H1 (cell line): ENCODE results near the gene UMOD. TPM values are rescaled to one million over a fixed set of nuclear protein-coding genes. Genes with fewer than 3 reads are reported as not detected.

Experiments used
- CTCF ChIA-PET: fragments of 300-600 bp; sonication (Branson Sonifier 250); formaldehyde crosslinking; loops from one replicate; lab custom pipeline; 2021; ENCODE audit not compliant: partially characterized antibody; lab: Charles Lee
- POLR2A ChIA-PET: fragments of 300-600 bp; sonication (Branson Sonifier 250); formaldehyde crosslinking; loops from one replicate; lab custom pipeline; 2021; ENCODE audit warnings: inconsistent platforms; ENCODE audit not compliant: partially characterized antibody; lab: Charles Lee
- DNase-seq, 2 experiments: peaks; one replicate each; pipeline versions ENCODE4 v3.0.0 to v3.0.0-alpha.2; 2010 to 2022; ENCODE audit warnings: low spot score in 2 of 2, low read depth in 1 of 2, mixed read lengths in 1 of 2
- FAIRE-seq: peaks from 2 replicates; lab custom pipeline; 2011; peaks lifted over from hg19 to GRCh38; lab: Jason Lieb, UNC
- H2AFZ ChIP-seq: 2 replicates; pipeline ENCODE4 v1.8.1; 2012; ENCODE audit warnings: low read length, inconsistent platforms
- H2AK5ac ChIP-seq: 2 replicates; pipeline ENCODE4 v1.6.1; 2013; ENCODE audit warnings: low read depth, low read length
- H2BK120ac ChIP-seq: replicated peaks from 2 replicates; pipeline ENCODE3; 2013; ENCODE audit warnings: low read depth, low read length, inconsistent platforms
- H2BK12ac ChIP-seq: 2 replicates; pipeline ENCODE4 v1.6.1; 2013; ENCODE audit warnings: low read depth, low read length
- H2BK15ac ChIP-seq: 2 replicates; pipeline ENCODE4 v1.6.1; 2013; ENCODE audit warnings: low read length
- H2BK20ac ChIP-seq: 2 replicates; pipeline ENCODE4 v1.6.1; 2013; ENCODE audit warnings: low read length
- H2BK5ac ChIP-seq: 2 replicates; pipeline ENCODE4 v1.6.1; 2013; ENCODE audit warnings: low read depth, low read length
- H3K14ac ChIP-seq: 2 replicates; pipeline ENCODE4 v1.6.1; 2013; ENCODE audit warnings: inconsistent platforms; ENCODE audit not compliant: insufficient read length
- H3K18ac ChIP-seq: 2 replicates; pipeline ENCODE4 v1.6.1; 2013; ENCODE audit warnings: low read length; ENCODE audit errors: extremely low read depth
- H3K23ac ChIP-seq: 2 replicates; pipeline ENCODE4 v1.6.1; 2013; ENCODE audit warnings: inconsistent platforms; ENCODE audit not compliant: insufficient read length
- H3K23me2 ChIP-seq: 2 replicates; pipeline ENCODE4 v1.6.1; 2013; ENCODE audit warnings: low read depth, low read length
- H3K27ac ChIP-seq: 2 replicates; pipeline ENCODE4 v1.6.1; 2011; ENCODE audit warnings: low read depth, low read length, inconsistent platforms
- H3K27me3 ChIP-seq, 4 experiments: replicated peaks in 1 of 4; 1 replicate in 1 of 4; 2 replicates in 3 of 4; pipeline versions ENCODE4 v1.6.1 to v1.8.1; 2011 to 2013; ENCODE audit warnings: low read length in 3 of 4, mild to moderate bottlenecking in 3 of 4, inconsistent platforms in 2 of 4, mixed read lengths in 2 of 4, moderate library complexity in 1 of 4; ENCODE audit not compliant: control insufficient read depth in 3 of 4, insufficient read depth in 3 of 4; ENCODE audit errors: extremely low read depth in 1 of 4
- H3K36me3 ChIP-seq, 4 experiments: 2 replicates each; pipeline versions ENCODE4 v1.6.1 to v1.8.1; 2011 to 2013; ENCODE audit warnings: mild to moderate bottlenecking in 4 of 4, low read length in 3 of 4, moderate library complexity in 2 of 4, control low read depth in 1 of 4, inconsistent platforms in 1 of 4; ENCODE audit not compliant: insufficient read depth in 4 of 4, control insufficient read depth in 2 of 4
- H3K4ac ChIP-seq: replicated peaks from 2 replicates; pipeline ENCODE3; 2013; ENCODE audit warnings: low read length, low read depth, mixed read lengths, inconsistent platforms; ENCODE audit not compliant: insufficient read length
- H3K4me1 ChIP-seq, 4 experiments: replicated peaks in 1 of 4; 1 replicate in 1 of 4; 2 replicates in 3 of 4; pipeline versions ENCODE4 v1.6.1 to v1.8.1; 2011 to 2013; ENCODE audit warnings: low read length in 3 of 4, inconsistent platforms in 2 of 4, mixed read lengths in 1 of 4; ENCODE audit not compliant: insufficient read depth in 4 of 4, control insufficient read depth in 3 of 4
- H3K4me2 ChIP-seq, 2 experiments: 2 replicates each; pipeline versions ENCODE4 v1.6.1 to v1.8.1; 2011 to 2013; ENCODE audit warnings: low read depth in 2 of 2, low read length in 2 of 2, control low read depth in 1 of 2, inconsistent platforms in 1 of 2, mild to moderate bottlenecking in 1 of 2; ENCODE audit not compliant: insufficient read depth in 1 of 2
- H3K4me3 ChIP-seq, 4 experiments: fragments of 200-600, 300-600 bp in 1 of 4; sonication (generic), shearing (Covaris generic), sonication (Bioruptor Twin) in 1 of 4; 2 replicates each; pipeline versions ENCODE4 v1.5.1 to v1.8.1; 2011 to 2016; ENCODE audit warnings: low read length in 4 of 4, low read depth in 3 of 4, control low read depth in 2 of 4, inconsistent platforms in 2 of 4, mild to moderate bottlenecking in 2 of 4, mixed read lengths in 1 of 4, moderate library complexity in 1 of 4; ENCODE audit not compliant: insufficient read depth in 2 of 4; ENCODE audit errors: extremely low read depth in 1 of 4
- H3K56ac ChIP-seq: replicated peaks from 2 replicates; pipeline ENCODE3; 2013; ENCODE audit warnings: low read depth, mild to moderate bottlenecking, mixed read lengths, low read length, inconsistent platforms; ENCODE audit not compliant: insufficient read length
- H3K79me1 ChIP-seq: 2 replicates; pipeline ENCODE4 v1.6.1; 2013; ENCODE audit warnings: low read depth, low read length, control low read depth
- H3K79me2 ChIP-seq, 2 experiments: 2 replicates each; pipeline versions ENCODE4 v1.6.1 to v1.8.1; 2012 to 2013; ENCODE audit warnings: low read length in 2 of 2, mild to moderate bottlenecking in 2 of 2, inconsistent platforms in 1 of 2; ENCODE audit not compliant: insufficient read depth in 2 of 2, control insufficient read depth in 1 of 2
- H3K9ac ChIP-seq, 4 experiments: replicated peaks in 1 of 4; 1 replicate in 1 of 4; 2 replicates in 3 of 4; pipeline versions ENCODE4 v1.6.1 to v1.8.1; 2011 to 2013; ENCODE audit warnings: low read depth in 3 of 4, low read length in 3 of 4, control low read depth in 2 of 4, mild to moderate bottlenecking in 2 of 4, moderate library complexity in 2 of 4, inconsistent platforms in 1 of 4; ENCODE audit errors: extremely low read depth in 1 of 4
- H3K9me3 ChIP-seq, 2 experiments: 2 replicates each; pipeline versions ENCODE4 v1.6.1 to v1.8.1; 2012 to 2013; ENCODE audit warnings: mild to moderate bottlenecking in 2 of 2, moderate library complexity in 2 of 2, control low read depth in 1 of 2, inconsistent platforms in 1 of 2, low read depth in 1 of 2, low read length in 1 of 2, mixed read lengths in 1 of 2; ENCODE audit not compliant: insufficient read depth in 2 of 2
- H4K20me1 ChIP-seq, 2 experiments: replicated peaks in 1 of 2; 2 replicates each; pipeline versions ENCODE3 to v1.8.1; 2011 to 2013; ENCODE audit warnings: inconsistent platforms in 2 of 2, low read length in 2 of 2, mild to moderate bottlenecking in 1 of 2; ENCODE audit not compliant: insufficient read depth in 2 of 2, control insufficient read depth in 1 of 2
- H4K5ac ChIP-seq: 2 replicates; pipeline ENCODE4 v1.6.1; 2013; ENCODE audit warnings: low read length, low read depth, mixed read lengths, inconsistent platforms; ENCODE audit not compliant: insufficient read length
- H4K8ac ChIP-seq: 2 replicates; pipeline ENCODE4 v1.8.0; 2013; ENCODE audit warnings: mild to moderate bottlenecking, moderate library complexity, low read length, inconsistent platforms; ENCODE audit not compliant: insufficient read depth; ENCODE audit errors: extremely low read depth
- H4K91ac ChIP-seq: replicated peaks from 2 replicates; pipeline ENCODE3; 2013; ENCODE audit warnings: low read length, mixed read lengths, inconsistent platforms; ENCODE audit not compliant: insufficient read length
- KDM5A ChIP-seq: fragments of 200-600 bp; IDR thresholded peaks from 2 replicates; pipeline ENCODE4 v1.7.1; 2012; ENCODE audit warnings: mild to moderate bottlenecking, low read length, inconsistent platforms, mixed read lengths
- SP2 ChIP-seq: IDR thresholded peaks from 2 replicates; pipeline ENCODE4 v1.6.1; 2012; ENCODE audit warnings: mild to moderate bottlenecking, low read length, inconsistent platforms
- WGBS, 2 experiments: shearing (Covaris generic) in 1 of 2; methylation state at CpG; one replicate each; pipeline versions ENCODE4 v1.1.6 to v1.1.7; 2013 to 2015; ENCODE audit warnings: low lambda C conversion rate in 2 of 2, mixed read lengths in 2 of 2, inconsistent platforms in 1 of 2, low coverage in 1 of 2, missing lambda C conversion rate in 1 of 2; ENCODE audit not compliant: insufficient replicate concordance in 2 of 2, insufficient coverage in 1 of 2, insufficient read length in 1 of 2; ENCODE audit errors: extremely low coverage in 1 of 2, missing lambda C conversion rate in 1 of 2; 5-methylcytosine and 5-hydroxymethylcytosine counted together
- polyA plus RNA-seq, 7 experiments: library from polyadenylated mRNA; depleted of rRNA in 3 of 7; stranded (reverse) in 5 of 7; unstranded in 2 of 7; fragments of >200 nt in 5 of 7; fragments of 200-250 nt in 2 of 7; gene quantifications; 1 replicate in 5 of 7; 2 replicates in 1 of 7; 4 replicates in 1 of 7; pipeline versions ENCODE4 v1.2.1 to v1.2.3, GENCODE V29; 2011 to 2013; ENCODE audit warnings: missing spikeins in 2 of 7, mixed read lengths in 2 of 7
- total RNA-seq: library from RNA; stranded (reverse); fragmentation: NEBNext Ultra II Directional; extraction: Animal tissue kit (Norgen Biotek cat#: 25700); gene quantifications from 2 replicates; pipeline ENCODE4 v1.2.1, GENCODE V29; 2021

The UMOD gene
- total and polyA plus RNA-seq, 2 of the 8 experiments (the other 6 are each of a cell fraction or from before 2014, with no cell fraction given): not detected

GRCh38 chr16:20289571-20289970 lies 62.9 kb downstream of the UMOD start:
- ChIA-PET CTCF (interaction anchor here (0.7 to 3.5 kb wide), 7 partner anchors 11 to 390 kb away, joined by 3 to 26 read pairs (median 3); no protein-coding TSS in a partner anchor), POLR2A (no interaction called here)
- no peak overlapping the region for H3K56ac ChIP-seq
- no peak overlapping the region for H2AFZ ChIP-seq
- no peak overlapping the region for H4K91ac ChIP-seq
- H3K23ac ChIP-seq: no peak overlapping the region
- H3K27ac ChIP-seq: no peak overlapping the region
- DNase-seq (no peak), FAIRE-seq (no peak)
- H3K4me1 ChIP-seq: peaks cover 0 to 10% (median 4%) of the 10 kb centered on the region in 4 experiments; a peak in 6 of 7 replicates
- no peak overlapping the region for H2BK120ac ChIP-seq
- no peak overlapping the region for H3K4me2 ChIP-seq
- no peak overlapping the region for H3K9ac ChIP-seq
- no peaks in the 10 kb centered on the region for H3K79me2 ChIP-seq
- no peak overlapping the region for H3K4ac ChIP-seq
- H3K27me3 ChIP-seq: no peaks in the 10 kb centered on the region
- H3K36me3 ChIP-seq: no peaks in the 10 kb centered on the region
- H2AK5ac ChIP-seq: no peak overlapping the region
- no peaks in the 10 kb centered on the region for H3K79me1 ChIP-seq
- no peak overlapping the region for H2BK5ac ChIP-seq
- no peak overlapping the region for H3K4me3 ChIP-seq
- no peak overlapping the region for H2BK15ac ChIP-seq
- WGBS, 2 experiments: 96% methylated on average over 3 of the region's 3 CpGs; no CpG with 5 or more reads in 1 of the 2 experiments
- H3K14ac ChIP-seq: no peak overlapping the region
- H2BK20ac ChIP-seq: no peak overlapping the region
- no peaks in the 10 kb centered on the region for H4K20me1 ChIP-seq
- TF ChIP-seq SP2: no peak
- no peak for TF ChIP-seq KDM5A
- no peak overlapping the region for H2BK12ac ChIP-seq
- H4K5ac ChIP-seq: no peak overlapping the region
- no peaks in the 10 kb centered on the region for H3K23me2 ChIP-seq
- no peak overlapping the region for H3K18ac ChIP-seq
- no peaks in the 10 kb centered on the region for H3K9me3 ChIP-seq
- H4K8ac ChIP-seq: no peak overlapping the region
